ENCODE data around the gene RGS10.

The RGS10 gene

DNA sequence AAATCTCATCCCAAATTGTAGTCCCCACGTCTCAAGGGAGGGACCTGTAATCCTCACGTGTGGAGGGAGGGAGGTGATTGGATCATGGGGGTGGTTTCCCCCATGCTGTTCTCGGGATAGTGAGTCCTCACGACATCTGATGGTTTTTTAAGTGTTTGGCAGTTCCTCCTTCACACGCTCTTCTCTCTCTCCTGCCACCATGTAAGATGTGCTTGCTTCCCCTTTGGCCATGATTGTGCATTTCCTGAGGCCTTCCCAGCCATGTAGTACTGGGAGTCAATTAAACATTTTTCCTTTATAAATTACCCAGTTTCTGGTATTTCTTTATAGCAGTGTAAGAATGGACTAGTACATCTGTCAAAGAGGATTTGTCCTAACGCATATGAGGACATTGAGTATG, 59.5 kb downstream of the RGS10 start:
- ChIA-PET POLR2A (ENCODE audit: low non-redundant PET) (no interaction called here), CTCF (interaction anchor here (0.6 to 0.7 kb wide), 2 partner anchors 38 to 185 kb away, joined by 3 to 4 read pairs; no protein-coding TSS in a partner anchor)
- TF ChIP-seq, protein P1, sequence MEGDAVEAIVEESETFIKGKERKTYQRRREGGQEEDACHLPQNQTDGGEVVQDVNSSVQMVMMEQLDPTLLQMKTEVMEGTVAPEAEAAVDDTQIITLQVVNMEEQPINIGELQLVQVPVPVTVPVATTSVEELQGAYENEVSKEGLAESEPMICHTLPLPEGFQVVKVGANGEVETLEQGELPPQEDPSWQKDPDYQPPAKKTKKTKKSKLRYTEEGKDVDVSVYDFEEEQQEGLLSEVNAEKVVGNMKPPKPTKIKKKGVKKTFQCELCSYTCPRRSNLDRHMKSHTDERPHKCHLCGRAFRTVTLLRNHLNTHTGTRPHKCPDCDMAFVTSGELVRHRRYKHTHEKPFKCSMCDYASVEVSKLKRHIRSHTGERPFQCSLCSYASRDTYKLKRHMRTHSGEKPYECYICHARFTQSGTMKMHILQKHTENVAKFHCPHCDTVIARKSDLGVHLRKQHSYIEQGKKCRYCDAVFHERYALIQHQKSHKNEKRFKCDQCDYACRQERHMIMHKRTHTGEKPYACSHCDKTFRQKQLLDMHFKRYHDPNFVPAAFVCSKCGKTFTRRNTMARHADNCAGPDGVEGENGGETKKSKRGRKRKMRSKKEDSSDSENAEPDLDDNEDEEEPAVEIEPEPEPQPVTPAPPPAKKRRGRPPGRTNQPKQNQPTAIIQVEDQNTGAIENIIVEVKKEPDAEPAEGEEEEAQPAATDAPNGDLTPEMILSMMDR (conservative IDR thresholded peaks at IDR 0.05; ENCODE audit: low read depth): no peak
- DNase-seq (ENCODE audit: low spot score): no peak
- no peak overlapping the region for H3K27ac ChIP-seq

DNA sequence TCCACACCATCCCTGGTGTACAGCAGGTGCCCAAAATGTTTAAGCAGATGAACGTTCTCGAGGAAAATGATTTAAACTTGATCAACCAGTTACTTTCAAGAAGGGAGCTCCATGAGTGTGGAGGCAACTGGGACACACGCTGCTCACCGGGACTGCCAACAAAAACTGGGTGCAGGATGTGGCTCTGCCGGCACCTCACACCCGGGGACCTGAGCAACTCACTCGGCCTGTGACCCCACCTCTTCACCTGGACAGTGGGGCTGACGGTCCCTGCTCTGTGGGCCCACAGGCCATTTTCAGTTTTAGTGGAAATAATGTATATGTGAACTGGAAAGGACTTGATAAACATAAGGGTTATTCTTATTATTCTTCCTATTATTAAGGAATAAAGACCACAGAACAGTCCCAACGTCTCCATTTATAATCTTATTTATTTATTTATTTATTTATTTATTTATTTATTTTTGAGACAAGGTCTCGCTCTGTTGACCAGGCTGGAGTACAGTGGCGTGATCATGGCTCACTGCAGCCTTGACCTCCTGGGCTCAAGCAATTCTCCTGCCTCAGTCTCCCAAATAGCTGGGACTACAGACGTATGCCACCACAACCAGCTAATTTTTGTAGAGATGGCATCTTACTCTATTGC, 60.6 kb downstream of the RGS10 start:
- ChIA-PET POLR2A (ENCODE audit: low non-redundant PET) (no interaction called here), CTCF (interaction anchor here (0.7 to 1.7 kb wide), 2 partner anchors 8 to 184 kb away, joined by 4 to 8 read pairs; no protein-coding TSS in a partner anchor)
- H3K27ac ChIP-seq: no peak overlapping the region
- no peak for DNase-seq (ENCODE audit: low spot score)
- TF ChIP-seq, protein P1 (conservative IDR thresholded peaks at IDR 0.05; ENCODE audit: low read depth): no peak

DNA sequence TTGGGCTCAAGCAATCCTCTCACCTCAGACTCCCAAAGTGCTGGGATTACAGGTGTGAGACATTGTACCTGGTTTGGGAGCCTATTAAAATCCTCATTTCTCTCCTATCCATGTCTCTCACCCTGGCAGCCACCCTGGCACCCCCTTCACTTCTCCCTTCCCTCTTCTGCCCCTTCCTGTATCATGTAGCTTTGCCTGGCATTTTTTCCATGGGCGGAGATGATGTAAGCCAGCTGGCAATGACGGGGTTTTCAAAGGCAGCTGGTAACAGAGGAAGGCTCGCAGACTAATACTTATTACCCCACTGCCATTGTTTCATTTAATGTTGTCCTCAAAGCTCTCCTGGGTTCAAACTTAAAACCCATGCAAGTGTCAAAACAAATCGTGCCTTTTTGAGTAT, 61.9 kb downstream of the RGS10 start:
- no peak for DNase-seq (ENCODE audit: low spot score)
- H3K27ac ChIP-seq: no peak overlapping the region
- TF ChIP-seq, protein P1 (conservative IDR thresholded peaks at IDR 0.05; ENCODE audit: low read depth): no peak
- CTCF ChIA-PET: interaction anchor here (0.5 to 1.7 kb wide), 6 partner anchors 9 to 271 kb away, joined by 3 to 8 read pairs (median 4); no protein-coding TSS in a partner anchor
- POLR2A ChIA-PET (ENCODE audit: low non-redundant PET): interaction anchor here (0.7 kb wide), 1 partner anchor 17 kb away, joined by 3 read pairs; no protein-coding TSS in a partner anchor

DNA sequence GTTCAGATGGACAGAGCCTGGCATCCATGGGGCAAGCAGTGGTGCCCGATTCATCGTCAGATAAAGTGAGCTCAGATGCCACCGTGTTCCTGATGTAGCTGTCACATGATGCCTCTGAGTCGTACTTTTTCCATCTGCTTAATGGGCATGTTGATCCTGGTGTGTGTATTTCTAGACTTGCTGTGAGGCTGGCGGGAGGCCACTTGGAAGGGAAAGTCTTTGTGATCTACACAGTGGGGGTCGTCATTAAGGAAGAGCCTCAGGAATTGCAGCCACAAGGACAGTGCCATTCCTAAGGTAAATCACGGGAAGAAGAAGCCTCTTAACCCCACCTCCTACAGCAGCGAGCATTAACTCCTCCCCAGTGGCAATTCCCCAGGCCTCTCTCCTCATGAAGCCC, 63.0 kb downstream of the RGS10 start:
- no peak overlapping the region for H3K27ac ChIP-seq
- ChIA-PET POLR2A (ENCODE audit: low non-redundant PET) (no interaction called here), CTCF (interaction anchor here (0.7 to 1.7 kb wide), 4 partner anchors 10 to 68 kb away, joined by 3 to 4 read pairs (median 4); no protein-coding TSS in a partner anchor)
- DNase-seq (ENCODE audit: low spot score): no peak
- TF ChIP-seq, protein P1 (conservative IDR thresholded peaks at IDR 0.05; ENCODE audit: low read depth): no peak

DNA sequence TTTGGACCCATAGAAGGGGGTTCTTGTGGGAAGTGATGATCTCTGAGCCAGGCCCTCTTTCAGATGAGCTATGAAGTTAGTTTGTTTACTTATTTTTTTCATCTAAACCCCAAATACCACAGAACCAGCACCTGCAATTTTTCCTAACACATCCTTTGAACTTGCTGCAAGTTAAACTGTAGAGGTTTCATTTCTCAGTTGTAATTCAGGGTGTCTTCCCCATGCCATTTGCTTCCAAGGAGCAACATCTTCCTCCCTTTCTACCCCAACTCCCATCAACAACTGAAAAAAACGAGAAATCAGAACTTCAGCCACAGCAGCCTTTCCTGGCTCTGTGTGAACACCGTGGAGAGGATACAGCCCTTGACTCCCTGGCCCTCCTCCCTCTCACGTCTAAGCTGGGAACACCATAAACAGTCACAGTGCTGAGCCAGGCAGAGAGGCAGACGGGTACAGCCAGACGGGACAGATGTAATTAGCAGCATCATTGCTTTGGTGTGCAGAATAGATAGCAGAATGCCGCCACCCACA, 63.6 kb downstream of the RGS10 start:
- no peak for DNase-seq (ENCODE audit: low spot score)

DNA sequence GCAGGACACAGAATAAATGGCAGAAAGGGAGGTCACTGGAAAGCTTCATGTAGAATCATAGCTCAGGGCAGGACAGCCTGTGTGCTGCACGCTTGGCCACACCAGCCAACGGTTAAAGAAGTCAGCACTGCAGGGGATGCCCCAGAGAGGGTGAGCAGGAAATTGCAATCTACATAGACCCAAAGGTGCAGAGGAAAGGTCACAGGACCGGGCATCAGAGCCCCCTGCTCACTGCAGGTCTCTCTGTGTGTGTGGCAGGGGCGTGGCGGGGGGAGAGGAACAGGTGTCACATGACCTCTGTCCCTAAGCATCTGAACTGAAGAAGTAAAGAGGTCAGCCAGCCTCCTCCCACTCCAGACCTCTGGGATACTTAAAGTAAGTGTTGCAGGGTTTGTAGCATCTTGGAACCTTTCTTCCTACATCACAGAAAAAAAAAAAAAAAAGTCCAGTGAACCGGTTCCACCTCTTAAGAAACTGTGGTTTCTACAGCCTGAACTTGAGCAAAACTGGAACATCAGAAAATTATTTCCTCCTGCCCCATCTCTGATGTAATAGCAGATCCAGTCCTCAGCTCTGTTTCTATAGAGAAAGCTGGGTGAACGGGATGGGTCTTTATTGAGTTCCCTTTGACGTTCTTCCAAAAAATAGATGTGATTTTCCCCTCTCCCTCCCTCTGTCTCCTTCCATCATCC, 64.3 kb downstream of the RGS10 start:
- no peak for DNase-seq (ENCODE audit: low spot score)
- POLR2A ChIA-PET (ENCODE audit: low non-redundant PET): no interaction called here
- TF ChIP-seq, protein P1 (conservative IDR thresholded peaks at IDR 0.05; ENCODE audit: low read depth): no peak
- H3K27ac ChIP-seq: no peak overlapping the region
- CTCF ChIA-PET: interaction anchor here (1.6 kb wide), 1 partner anchor 11 kb away, joined by 4 read pairs; no protein-coding TSS in a partner anchor

More for the DNA sequence above, 63.6 kb downstream of the RGS10 start:
- CTCF ChIA-PET: interaction anchor here (0.7 to 1.7 kb wide), 3 partner anchors 11 to 68 kb away, joined by 3 to 4 read pairs (median 4); no protein-coding TSS in a partner anchor
- H3K27ac ChIP-seq: no peak overlapping the region
- TF ChIP-seq, protein P1 (conservative IDR thresholded peaks at IDR 0.05; ENCODE audit: low read depth): no peak
- POLR2A ChIA-PET (ENCODE audit: low non-redundant PET): no interaction called here

Measured in RWPE1 (cell line).